ENCODE data around the gene STAT2. TPM values are rescaled to one million over a fixed set of nuclear protein-coding genes. Genes with fewer than 3 reads are reported as not detected.

The STAT2 gene
- total and polyA plus RNA-seq, 9 of the 15 experiments (the other 6 are each of a cell fraction or from before 2014, with no cell fraction given), result 15.5 to 46.9 (median 40.1) TPM

DNA sequence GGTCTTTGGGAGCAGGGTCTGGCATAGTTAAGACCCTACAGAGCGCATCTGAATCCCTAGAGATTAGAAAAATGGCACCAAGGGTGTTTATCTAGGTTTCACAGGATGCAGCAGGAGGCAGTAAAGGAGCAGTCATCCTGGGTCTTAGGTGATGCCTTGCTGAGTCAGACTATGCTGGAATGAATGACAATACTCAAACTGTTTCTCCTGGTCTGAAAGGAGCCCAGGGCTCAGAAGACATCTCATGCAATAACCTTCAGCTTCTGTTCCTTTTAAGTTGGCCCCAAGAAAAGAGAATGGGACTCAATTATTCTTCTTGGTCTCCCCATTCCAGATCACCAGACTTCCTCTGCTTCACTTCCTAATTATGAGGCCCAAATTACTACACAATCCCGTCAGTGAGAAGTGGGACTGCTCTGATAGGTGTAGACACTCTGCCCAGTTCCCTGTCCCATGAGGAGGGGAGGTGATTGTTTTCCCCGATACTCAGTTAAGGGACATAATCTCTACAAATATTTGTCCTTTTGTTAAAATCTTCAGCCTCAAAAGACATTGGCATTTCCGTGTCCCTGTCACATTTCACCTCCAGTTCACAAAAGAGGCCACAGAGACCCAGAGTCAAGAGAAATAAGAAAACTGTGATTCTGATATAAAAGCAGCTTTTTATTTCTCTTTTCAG is 17.5 kb upstream of the STAT2 start (continued):
- TF ChIP-seq HMBOX1 (IDR thresholded peaks at IDR 0.05), result no peak
- no peak for TF ChIP-seq DIDO1 (tag; IDR thresholded peaks at IDR 0.05; ENCODE audit: low read depth)
- TF ChIP-seq SMARCB1 (IDR thresholded peaks at IDR 0.05; ENCODE audit: insufficient read length, low read depth), result no peak
- no peak for TF ChIP-seq ARID3A (IDR thresholded peaks at IDR 0.05; ENCODE audit: borderline replicate concordance, low read depth, low read length)
- no peak for TF ChIP-seq ZNF184 (CRISPR knock-in tag; IDR thresholded peaks at IDR 0.05)
- no peak; the same call in 1 of the 2 replicates for TF ChIP-seq MAX (CRISPR knock-in tag; IDR thresholded peaks at IDR 0.05)
- TF ChIP-seq, protein P1, sequence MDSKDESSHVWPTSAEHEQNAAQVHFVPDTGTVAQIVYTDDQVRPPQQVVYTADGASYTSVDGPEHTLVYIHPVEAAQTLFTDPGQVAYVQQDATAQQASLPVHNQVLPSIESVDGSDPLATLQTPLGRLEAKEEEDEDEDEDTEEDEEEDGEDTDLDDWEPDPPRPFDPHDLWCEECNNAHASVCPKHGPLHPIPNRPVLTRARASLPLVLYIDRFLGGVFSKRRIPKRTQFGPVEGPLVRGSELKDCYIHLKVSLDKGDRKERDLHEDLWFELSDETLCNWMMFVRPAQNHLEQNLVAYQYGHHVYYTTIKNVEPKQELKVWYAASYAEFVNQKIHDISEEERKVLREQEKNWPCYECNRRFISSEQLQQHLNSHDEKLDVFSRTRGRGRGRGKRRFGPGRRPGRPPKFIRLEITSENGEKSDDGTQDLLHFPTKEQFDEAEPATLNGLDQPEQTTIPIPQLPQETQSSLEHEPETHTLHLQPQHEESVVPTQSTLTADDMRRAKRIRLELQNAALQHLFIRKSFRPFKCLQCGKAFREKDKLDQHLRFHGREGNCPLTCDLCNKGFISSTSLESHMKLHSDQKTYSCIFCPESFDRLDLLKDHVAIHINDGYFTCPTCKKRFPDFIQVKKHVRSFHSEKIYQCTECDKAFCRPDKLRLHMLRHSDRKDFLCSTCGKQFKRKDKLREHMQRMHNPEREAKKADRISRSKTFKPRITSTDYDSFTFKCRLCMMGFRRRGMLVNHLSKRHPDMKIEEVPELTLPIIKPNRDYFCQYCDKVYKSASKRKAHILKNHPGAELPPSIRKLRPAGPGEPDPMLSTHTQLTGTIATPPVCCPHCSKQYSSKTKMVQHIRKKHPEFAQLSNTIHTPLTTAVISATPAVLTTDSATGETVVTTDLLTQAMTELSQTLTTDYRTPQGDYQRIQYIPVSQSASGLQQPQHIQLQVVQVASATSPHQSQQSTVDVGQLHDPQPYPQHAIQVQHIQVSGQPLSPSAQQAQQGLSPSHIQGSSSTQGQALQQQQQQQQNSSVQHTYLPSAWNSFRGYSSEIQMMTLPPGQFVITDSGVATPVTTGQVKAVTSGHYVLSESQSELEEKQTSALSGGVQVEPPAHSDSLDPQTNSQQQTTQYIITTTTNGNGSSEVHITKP (IDR thresholded peaks at IDR 0.05; ENCODE audit: partially characterized antibody), result peak; percentile 25
- no peak for TF ChIP-seq RNF219 (CRISPR knock-in tag; IDR thresholded peaks at IDR 0.05)
- TF ChIP-seq EHMT2 (IDR thresholded peaks at IDR 0.05), result peak; percentile 67; the same call in 1 of the 2 replicates
- TF ChIP-seq LARP7 (IDR thresholded peaks at IDR 0.05), result no peak
- TF ChIP-seq ZNF561 (CRISPR knock-in tag; conservative IDR thresholded peaks at IDR 0.05), result no peak
- no peak for TF ChIP-seq RBBP5 (IDR thresholded peaks at IDR 0.05; ENCODE audit: borderline replicate concordance, insufficient read depth, low read length, poor library complexity, severe bottlenecking)
- TF ChIP-seq SMAD3 (CRISPR knock-in tag; conservative IDR thresholded peaks at IDR 0.05), result no peak
- TF ChIP-seq FOXJ2 (tag; IDR thresholded peaks at IDR 0.05), result no peak
- peak; percentile 21; the same call in 1 of the 2 replicates for TF ChIP-seq GATAD2B (IDR thresholded peaks at IDR 0.05; ENCODE audit: borderline replicate concordance)
- TF ChIP-seq RBM39 (optimal IDR thresholded peaks at IDR 0.05; ENCODE audit: low read depth, low read length), result no peak
- no peak for TF ChIP-seq MCM2 (IDR thresholded peaks at IDR 0.05; ENCODE audit: low read depth)
- no peak for TF ChIP-seq EZH2 (IDR thresholded peaks at IDR 0.05; ENCODE audit: borderline replicate concordance, low read depth, low read length)
- TF ChIP-seq SMARCE1 (IDR thresholded peaks at IDR 0.05), result peak; percentile 78; the same call in 1 of the 2 replicates

Data from K562 (cell line).